Stimulated activated CD4-positive, alpha-beta T cell treated with anti-CD3 and anti-CD28 coated beads, Interleukin-4, amount 100 ng/mL, for 24 hours (primary cell): ENCODE data around the gene POLR1B.
"Not testable (repeated sequence)": the region's sequence is repeated elsewhere in the genome, so short reads cannot be mapped to it uniquely, and the experiment has no call there.

Source experiments
- DNase-seq: peaks from one replicate; pipeline ENCODE4 v3.0.0-alpha.2; 2020

The POLR1B gene, protein sequence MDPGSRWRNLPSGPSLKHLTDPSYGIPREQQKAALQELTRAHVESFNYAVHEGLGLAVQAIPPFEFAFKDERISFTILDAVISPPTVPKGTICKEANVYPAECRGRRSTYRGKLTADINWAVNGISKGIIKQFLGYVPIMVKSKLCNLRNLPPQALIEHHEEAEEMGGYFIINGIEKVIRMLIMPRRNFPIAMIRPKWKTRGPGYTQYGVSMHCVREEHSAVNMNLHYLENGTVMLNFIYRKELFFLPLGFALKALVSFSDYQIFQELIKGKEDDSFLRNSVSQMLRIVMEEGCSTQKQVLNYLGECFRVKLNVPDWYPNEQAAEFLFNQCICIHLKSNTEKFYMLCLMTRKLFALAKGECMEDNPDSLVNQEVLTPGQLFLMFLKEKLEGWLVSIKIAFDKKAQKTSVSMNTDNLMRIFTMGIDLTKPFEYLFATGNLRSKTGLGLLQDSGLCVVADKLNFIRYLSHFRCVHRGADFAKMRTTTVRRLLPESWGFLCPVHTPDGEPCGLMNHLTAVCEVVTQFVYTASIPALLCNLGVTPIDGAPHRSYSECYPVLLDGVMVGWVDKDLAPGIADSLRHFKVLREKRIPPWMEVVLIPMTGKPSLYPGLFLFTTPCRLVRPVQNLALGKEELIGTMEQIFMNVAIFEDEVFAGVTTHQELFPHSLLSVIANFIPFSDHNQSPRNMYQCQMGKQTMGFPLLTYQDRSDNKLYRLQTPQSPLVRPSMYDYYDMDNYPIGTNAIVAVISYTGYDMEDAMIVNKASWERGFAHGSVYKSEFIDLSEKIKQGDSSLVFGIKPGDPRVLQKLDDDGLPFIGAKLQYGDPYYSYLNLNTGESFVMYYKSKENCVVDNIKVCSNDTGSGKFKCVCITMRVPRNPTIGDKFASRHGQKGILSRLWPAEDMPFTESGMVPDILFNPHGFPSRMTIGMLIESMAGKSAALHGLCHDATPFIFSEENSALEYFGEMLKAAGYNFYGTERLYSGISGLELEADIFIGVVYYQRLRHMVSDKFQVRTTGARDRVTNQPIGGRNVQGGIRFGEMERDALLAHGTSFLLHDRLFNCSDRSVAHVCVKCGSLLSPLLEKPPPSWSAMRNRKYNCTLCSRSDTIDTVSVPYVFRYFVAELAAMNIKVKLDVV

DNA sequence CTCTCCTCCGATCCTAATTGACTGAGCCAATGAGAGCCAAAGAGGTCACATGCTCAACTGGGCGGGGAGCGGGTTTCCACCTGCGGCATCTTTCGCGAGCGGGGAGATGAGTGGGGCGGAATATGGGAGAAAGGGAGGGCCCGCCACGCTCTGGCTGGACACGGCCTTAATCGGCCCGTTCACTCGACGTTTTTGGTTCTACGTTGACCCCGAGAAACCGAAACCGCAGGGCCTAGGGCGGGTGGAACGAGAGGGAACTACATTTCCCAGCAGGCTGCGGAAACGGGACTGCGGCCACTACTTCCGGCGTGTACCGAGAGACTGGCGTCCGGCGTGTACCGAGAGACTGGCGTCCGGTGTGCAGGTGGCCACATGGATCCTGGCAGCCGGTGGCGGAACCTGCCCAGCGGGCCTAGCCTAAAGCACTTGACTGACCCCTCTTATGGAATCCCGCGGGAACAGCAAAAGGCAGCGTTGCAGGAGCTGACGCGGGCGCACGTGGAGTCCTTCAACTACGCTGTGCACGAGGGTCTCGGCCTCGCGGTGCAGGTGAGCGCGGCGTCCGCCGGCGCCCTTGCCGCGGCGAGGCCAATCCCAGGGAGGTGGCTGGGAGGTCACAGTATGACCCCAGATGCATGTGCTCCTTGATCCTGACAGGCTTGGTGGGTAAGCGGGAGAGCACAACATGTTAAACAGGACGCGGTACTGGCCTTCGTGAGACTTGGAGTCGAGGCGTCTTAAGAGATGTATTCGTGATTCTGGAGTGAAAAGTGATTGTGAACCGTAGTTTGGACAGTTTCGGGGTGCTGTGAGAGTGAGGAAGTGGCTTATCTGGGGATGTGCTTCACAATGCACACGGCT lies at the start of gene POLR1B:
Gene POLR1B (plus strand): TSS at position 343 of the 861 bp plus-strand sequence. CDS start 30 bp downstream, at position 373.
- DNase-seq, result peak; percentile 76

DNA sequence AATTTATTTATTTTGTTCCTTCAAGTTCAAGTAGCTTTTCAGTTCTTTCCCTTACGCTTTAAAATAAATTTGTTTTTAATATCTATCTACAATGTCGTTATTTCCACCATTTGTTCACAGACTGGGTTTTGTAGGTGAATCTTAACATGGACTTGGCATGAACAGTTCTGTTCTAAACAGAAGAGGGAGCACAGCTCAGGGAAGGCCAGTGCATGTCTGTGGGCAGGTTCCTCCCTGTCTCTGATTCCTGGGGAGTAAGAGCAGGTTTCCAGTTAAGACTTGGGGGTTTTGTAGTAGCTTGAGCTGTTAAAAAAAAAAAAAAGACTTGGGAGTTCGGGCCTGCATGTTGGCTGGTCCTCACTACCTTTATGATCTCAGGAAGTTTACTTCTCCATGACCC lies 49.2 kb upstream of the POLR1B start:
- DNase-seq, result no peak

DNA sequence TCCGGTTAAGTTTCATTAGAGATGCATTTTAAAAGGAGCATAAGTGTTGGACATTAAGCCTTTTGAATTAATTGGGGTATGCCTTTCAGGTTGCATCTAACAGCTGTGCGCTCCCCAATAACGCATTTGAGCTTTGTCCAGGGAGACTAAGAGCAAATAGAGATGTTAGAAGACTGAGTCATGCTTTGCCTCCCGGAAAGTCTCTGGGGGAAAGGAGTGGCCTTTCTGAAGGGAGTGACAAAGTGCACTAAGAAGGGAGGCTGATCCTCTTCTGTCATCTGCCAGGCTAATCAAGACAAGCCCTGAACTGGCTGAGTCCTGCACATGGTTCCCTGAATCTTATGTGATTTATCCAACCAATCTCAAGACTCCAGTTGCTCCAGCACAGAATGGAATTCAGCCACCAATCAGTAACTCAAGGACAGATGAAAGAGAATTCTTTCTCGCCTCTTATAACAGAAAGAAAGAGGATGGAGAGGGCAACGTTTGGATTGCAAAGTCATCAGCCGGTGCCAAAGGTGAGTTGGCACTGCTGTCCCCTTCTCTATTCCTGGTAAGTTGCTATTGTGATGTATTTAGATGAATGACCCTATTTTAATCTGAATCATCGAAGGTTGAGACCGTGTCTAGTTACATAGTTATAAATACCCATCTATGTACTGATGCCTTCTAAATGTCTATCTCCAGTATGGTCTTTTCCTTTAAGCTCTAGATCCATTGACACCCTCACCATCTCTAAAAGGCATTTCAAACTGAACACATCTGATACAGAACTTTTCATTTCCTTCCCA lies 48.2 kb upstream of the POLR1B start:
- no peak for DNase-seq

DNA sequence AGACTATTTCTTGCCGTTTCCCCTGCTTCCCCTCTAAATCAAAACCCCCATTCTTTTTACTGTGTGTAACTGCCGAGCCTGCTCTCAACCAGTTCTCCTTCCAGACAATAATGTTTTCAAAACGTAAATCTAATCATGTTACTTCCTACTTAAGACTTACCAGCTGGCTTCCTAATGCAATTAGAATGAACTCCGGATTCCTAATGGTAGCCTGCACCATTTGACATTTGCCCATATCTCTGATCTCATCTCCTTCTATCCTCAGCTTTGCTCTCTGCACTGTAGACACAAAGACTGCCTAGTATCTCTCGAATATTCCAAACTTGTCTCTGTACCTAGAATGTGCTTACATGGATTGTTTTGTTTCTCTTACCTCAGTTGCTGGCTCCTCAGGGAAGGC lies 47.4 kb upstream of the POLR1B start:
- DNase-seq, result no peak

DNA sequence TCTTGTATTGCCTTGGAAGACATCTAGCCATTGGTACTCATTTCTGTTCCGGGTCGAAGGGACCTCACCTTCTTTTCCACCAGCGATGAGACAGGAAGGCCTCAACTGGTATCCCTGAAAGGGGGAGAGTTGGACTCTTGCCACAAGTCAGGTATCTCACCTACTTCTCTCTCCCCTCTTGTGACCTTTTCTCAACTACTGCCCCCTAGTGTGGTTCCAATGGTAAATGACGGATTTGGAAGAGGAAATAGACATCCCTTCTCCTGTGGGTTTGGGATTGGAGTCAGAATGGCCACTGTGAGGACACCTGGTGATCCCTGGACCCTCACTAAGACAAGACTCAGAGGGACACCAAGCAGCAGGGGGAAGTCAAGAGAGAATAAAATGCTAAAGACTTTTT lies 46.4 kb upstream of the POLR1B start:
- not testable (repeated sequence) for DNase-seq

DNA sequence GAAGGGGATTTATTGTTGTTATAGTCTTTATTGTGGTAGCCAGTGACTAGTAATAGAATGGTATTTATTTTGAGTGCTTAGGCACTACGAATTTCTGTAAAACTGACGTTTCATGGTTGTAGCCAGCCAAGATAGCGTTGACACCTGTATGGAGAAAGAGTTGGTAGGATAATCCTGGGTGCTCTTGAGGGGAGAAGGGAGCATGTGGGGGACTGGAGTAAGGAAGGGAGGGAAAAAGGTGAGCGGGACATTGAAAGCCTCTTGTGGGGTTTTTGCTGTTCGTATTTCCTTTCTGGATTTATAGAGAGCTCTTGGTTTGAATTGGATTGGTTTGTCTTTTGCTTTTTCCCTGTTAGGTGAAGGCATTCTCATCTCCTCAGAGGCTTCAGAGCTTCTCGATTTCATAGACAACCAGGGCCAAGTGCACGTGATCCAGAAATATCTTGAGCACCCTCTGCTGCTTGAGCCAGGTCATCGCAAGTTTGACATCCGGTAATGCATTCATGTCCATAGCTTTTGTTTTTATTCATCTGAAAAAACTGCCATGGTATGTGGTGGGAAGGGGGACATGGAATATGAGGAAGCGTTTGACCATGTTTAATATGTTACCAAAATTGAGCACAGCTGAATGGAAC lies 41.3 kb upstream of the POLR1B start:
- DNase-seq, result peak; percentile 44

DNA sequence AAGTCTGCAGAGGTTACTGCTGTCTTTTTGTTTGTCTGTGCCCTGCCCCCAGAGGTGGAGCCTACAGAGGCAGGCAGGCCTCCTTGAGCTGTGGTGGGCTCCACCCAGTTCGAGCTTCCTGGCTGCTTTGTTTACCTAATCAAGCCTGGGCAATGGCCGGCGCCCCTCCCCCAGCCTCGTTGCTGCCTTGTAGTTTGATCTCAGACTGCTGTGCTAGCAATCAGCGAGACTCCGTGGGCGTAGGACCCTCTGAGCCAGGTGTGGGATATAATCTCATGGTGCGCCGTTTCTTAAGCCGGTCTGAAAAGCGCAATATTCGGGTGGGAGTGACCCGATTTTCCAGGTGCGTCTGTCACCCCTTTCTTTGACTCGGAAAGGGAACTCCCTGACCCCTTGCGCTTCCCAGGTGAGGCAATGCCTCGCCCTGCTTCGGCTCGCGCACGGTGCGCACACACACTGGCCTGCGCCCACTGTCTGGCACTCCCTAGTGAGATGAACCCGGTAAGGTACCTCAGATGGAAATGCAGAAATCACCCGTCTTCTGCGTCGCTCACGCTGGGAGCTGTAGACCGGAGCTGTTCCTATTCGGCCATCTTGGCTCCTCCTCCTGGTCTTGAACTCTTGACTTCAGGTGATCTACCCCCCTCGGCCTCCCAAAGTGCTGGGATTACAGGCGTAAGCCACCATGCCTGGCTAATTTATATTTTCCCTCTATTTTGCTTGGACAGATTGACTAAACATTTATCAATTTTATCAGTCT lies 32.8 kb upstream of the POLR1B start:
- DNase-seq, result not testable (repeated sequence)

DNA sequence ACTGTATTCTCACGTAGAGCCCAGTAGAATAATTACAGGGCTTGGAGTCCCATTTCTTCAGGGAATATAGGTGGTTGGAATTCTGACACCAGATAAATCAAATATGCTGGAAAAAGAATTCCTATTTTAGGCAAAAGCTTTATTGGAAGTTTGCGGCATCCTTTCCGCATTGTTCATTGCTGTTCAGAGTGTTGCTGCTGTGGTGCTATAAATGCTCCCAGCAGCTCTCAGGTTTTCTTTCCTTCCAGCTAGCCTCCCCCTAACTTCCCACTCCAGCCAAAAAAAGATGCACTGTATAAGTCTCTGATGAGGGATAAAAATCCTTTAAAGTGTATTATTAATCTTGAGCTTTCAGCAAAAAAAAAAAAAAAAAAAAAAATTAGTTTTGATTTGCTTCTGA lies 25.5 kb upstream of the POLR1B start:
- DNase-seq, result no peak

DNA sequence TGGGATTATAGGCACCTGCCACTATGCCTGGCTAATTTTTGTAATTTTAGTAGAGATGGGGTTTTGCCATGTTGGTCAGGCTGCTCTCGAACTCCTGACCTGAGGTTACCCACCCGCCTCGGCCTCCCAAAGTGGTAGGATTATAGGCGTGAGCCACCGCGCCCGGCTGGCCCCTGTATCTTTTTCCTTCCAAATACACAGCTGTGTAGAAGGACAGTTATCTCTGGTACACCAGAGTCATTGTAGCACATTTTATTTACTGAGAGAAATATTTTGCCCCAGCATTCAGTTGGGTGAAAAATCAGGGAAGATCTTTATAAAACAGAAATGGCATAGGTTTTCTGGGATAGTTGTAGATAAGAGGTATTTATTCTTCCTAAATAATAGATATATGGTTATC lies 23.5 kb upstream of the POLR1B start:
- DNase-seq, result no peak

DNA sequence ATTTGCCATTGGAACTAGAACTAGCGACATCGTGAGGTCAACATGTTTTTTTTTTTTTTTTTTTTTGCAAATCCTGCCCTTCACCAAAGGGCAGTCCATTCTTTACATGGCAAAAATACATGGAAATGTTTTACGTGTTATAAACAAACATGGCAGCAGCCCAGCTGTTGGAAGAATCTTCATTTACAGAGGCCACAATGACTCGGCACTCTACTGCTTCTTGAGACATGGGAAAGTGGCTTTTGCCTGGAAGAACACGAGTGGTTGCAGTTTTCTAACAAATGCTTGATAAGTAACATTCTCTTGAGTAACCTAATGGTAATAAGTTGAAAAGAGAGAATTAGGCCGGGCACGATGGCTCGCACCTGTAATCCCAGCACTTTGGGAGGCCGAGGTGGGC lies 22.8 kb upstream of the POLR1B start:
- no peak for DNase-seq

DNA sequence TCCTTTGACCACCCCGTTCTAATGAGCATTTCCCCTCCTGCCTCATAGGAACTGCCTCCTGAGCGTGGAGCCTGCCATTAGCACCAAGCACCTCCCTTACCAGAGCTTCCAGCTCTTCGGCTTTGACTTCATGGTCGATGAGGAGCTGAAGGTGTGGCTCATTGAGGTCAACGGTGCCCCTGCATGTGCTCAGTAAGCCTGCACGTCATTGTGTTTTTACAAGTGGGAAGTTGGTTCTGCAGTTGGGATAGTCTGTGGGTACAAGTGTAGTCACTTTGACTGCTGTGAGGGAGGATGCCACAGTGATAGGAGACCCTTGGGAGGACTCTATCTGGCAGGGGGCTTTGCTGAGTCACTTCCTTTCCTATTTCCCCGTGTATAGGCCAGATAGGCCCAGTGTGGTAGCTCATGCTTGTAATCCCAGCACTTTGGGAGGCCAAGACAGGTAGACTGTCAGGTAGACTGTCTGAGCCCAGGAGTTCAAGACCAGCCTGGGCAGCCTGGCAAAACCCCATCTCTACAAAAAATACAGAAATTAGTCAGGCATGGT lies 22.0 kb upstream of the POLR1B start:
- no peak for DNase-seq

DNA sequence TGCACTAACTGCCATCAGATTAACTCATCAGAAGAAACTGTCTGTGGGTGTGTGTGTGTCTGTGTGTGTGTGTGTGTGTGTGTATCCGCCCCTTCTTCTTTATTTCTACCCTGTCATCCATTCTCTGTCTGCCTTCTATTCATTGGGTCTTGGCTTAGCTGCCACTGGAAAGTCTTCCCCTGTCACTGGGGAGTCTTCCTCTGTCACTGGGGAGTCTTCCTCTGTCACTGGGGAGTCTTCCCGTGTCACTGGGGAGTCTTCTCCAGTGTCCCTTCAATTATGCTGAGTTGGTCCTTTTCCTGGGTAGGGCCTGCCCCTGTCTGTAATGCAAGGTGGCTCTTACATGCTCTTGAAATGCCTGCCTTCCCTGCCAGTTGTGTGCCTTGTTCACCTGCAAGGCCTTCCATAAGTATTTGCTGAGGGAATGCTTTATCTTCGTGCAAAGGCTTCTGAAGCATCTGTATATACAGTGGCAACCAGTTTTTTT lies 18.9 kb upstream of the POLR1B start:
- DNase-seq, result no peak

DNA sequence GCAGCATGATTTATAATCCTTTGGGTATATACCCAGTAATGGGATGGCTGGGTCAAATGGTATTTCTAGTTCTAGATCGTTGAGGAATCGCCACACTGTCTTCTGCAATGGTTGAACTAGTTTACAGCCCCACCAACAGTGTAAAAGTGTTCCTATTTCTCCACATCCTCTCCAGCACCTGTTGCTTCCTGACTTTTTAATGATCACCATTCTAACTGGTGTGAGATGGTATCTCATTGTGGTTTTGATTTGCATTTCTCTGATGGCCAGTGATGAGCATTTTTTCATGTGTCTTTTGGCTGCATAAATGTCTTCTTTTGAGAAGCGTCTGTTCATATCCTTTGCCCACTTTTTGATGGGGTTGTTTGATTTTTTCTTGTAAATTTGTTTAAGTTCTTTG lies 18.0 kb upstream of the POLR1B start:
- DNase-seq, result not testable (repeated sequence)

DNA sequence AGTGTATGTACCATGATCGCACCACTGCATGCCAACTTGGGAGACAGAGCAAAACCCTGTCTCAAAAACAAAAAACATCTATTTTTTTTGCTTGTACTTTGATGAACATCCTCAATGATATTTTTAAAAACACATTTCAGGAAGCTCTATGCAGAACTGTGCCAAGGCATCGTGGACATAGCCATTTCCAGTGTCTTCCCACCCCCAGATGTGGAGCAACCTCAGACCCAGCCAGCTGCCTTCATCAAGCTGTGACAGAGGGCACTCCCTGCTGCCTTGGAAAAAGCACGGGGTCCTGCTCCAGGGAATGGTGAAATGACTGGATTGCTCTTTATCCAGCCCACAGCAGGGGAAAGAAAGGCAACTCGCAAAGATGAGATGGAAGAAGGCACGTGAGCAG lies 13.7 kb upstream of the POLR1B start:
- no peak for DNase-seq

DNA sequence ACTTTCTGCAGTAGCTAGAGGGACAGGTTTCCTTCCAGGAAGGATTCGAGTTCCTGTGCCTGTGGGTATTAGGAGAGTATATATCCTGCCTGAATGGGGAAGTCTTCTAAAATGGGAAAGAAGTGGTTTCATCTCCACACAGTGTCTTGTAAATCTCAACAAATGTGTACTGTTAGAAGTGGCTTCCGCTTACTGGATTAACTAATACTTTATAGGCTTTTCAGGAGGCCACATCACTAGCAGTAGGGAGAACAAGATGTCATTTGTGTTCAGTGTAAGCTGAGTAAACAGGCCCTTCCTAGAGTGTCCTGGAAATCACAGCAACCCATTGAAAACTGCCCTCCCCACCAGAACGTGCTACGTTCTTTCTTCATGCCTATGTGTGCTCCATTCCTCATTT lies 12.5 kb upstream of the POLR1B start:
- DNase-seq, result no peak

DNA sequence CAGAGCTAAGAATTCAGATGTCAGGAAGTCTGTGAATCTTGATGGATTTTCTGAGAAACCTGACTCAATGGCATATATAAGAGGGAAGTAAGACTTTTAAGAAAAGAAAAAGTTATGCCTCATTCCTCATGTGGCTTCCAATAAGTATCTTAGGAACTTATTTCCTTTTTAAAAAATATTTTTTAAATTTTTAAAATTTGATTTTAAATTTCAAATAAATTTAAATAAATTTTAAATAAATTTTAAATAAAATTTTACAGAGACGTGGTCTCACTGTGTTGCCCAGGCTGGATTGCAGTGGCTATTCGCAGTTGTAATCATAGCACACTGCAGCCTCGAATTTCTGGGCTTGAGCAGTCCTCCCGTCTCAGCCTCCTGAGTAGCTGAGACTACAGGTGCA lies 11.5 kb upstream of the POLR1B start:
- DNase-seq, result no peak

DNA sequence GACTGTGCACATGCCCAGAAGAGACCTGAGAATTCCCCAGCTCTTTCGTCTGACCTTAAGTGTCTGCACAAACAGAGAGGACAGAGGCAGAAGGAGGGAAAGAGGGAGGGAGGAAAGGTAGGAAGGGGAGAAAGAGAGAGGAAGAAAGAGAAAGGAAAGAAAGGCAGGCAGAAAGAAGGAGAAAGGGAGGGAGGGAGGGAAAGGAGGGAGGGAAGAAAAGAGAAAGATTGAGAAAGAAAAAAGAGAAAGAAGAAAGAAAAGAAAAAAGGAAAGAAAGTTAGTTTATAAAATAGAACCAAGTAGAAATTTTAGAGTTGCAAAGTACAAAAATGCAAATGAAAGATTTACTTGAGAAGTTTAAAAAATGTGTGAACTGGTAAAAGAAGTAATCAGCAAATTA lies 7.4 kb upstream of the POLR1B start:
- DNase-seq, result no peak

DNA sequence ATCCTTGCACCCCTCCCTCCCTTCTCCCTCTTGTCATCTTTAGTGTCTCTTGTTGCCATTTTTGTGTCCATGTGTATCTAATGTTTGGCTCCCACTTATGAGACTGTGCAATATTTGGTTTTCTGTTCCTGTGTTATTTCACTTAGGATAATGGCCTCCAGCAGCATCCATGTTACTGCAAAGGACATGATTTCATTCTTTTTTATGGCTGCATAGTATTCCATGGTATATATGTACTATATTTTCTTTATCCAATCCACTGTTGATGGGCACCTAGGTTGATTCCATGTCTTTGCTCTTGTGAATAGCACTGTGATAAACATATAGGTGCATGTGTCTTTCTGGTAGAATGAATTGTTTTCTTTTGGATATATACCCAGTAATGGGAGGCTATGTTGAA lies 5.6 kb upstream of the POLR1B start:
- DNase-seq, result not testable (repeated sequence)

DNA sequence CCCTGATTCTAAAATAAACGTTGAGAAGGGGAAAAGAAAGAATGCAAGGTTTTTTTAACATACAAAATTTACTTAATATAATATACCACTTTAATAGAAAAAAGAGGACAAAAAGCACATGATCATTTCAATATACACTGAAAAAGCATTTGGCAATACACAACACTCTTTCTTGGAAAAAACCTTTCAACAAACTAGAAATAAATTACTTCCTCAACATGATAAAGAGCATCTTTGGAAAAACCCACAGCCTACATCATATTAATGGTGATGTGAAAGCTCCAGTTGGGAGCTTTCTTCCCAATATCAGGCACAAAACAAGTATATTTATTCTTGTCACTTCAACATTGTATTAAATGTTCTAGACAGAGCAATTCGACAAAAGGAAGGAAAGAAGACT lies 3.0 kb upstream of the POLR1B start:
- no peak for DNase-seq

DNA sequence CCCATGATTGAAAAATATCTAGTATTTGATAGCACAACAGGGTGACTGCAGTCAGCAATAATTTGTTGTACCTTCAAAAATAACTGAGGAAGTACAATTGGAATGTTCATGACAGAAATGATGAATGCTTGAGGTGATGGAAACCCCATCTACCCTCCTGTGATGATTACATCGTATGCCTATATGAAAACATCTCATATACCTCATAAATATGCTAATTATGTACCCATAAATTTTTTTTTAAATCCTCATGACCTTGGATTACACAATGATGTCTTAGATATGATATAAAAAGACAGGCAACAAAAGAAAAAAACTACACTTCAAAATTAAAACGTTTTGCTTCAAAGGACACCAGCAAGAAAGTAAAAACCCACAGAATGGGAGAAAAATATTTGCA lies 1.4 kb upstream of the POLR1B start:
- DNase-seq, result no peak
